HepG2 (cell line): ENCODE measurements around the gene ARL5A. TPM values are rescaled to one million over a fixed set of nuclear protein-coding genes. Genes with fewer than 3 reads are reported as not detected.

Source experiments
- ARID4A ChIP-seq: sonication (generic); formaldehyde crosslinking; IDR thresholded peaks from 2 replicates; pipeline ENCODE4 v1.5.0; 2020; ENCODE audit warnings: mild to moderate bottlenecking, missing genetic modification reagents, borderline replicate concordance
- BORCS8-MEF2B ChIP-seq: sonication (generic); formaldehyde crosslinking; IDR thresholded peaks from 2 replicates; pipeline ENCODE4 v1.8.0; 2022; ENCODE audit warnings: mild to moderate bottlenecking, missing genetic modification reagents
- MAF1 ChIP-seq: sonication (generic); formaldehyde crosslinking; IDR thresholded peaks from 2 replicates; pipeline ENCODE4 v1.5.0; 2020; ENCODE audit warnings: missing genetic modification reagents, borderline replicate concordance
- MEIS1 ChIP-seq: sonication (generic); formaldehyde crosslinking; IDR thresholded peaks from 2 replicates; pipeline ENCODE4 v1.9.0; 2021; ENCODE audit warnings: mild to moderate bottlenecking, missing genetic modification reagents, moderate library complexity, borderline replicate concordance
- NFKBIZ ChIP-seq: IDR thresholded peaks from 2 replicates; pipeline ENCODE4 v1.6.1; 2018; ENCODE audit warnings: missing genetic modification reagents, missing compliant biosample characterization
- POLR2AphosphoS2 ChIP-seq: IDR thresholded peaks from 2 replicates; pipeline ENCODE4 v1.6.1; 2011; ENCODE audit warnings: low read depth, low read length, improper control_type of control experiment
- POLR2AphosphoS5 ChIP-seq: IDR thresholded peaks from 2 replicates; pipeline ENCODE4 v1.6.1; 2012; ENCODE audit warnings: low read depth, low read length
- SATB2 ChIP-seq: sonication (generic); formaldehyde crosslinking; IDR thresholded peaks from 2 replicates; pipeline ENCODE4 v1.5.0; 2020; ENCODE audit warnings: missing genetic modification reagents
- TBX3 ChIP-seq: fragments of 450-650 bp; IDR thresholded peaks from 2 replicates; pipeline ENCODE4 v1.6.1; 2017; ENCODE audit warnings: antibody characterized with exemption, mild to moderate bottlenecking, inconsistent platforms, borderline replicate concordance
- ZKSCAN8 ChIP-seq: IDR thresholded peaks from 2 replicates; pipeline ENCODE4 v1.6.1; 2016; ENCODE audit warnings: borderline replicate concordance, missing genetic modification reagents, missing compliant biosample characterization
- ZMAT5 ChIP-seq: sonication (generic); formaldehyde crosslinking; IDR thresholded peaks from 2 replicates; pipeline ENCODE4 v1.5.0; 2020; ENCODE audit warnings: mild to moderate bottlenecking, low read depth, missing genetic modification reagents, borderline replicate concordance
- ZNF101 ChIP-seq: sonication (generic); formaldehyde crosslinking; IDR thresholded peaks from 2 replicates; pipeline ENCODE4 v1.4.0; 2020; ENCODE audit warnings: mild to moderate bottlenecking, low read depth, missing genetic modification reagents, borderline replicate concordance
- ZNF138 ChIP-seq: sonication (generic); formaldehyde crosslinking; IDR thresholded peaks from 2 replicates; pipeline ENCODE4 v1.5.0; 2020; ENCODE audit warnings: mild to moderate bottlenecking, low read depth, missing genetic modification reagents
- ZNF280B ChIP-seq: sonication (generic); formaldehyde crosslinking; IDR thresholded peaks from 2 replicates; pipeline ENCODE4 v1.5.0; 2020; ENCODE audit warnings: missing genetic modification reagents, mild to moderate bottlenecking, borderline replicate concordance
- ZNF282 ChIP-seq: fragments of 450-650 bp; IDR thresholded peaks from 2 replicates; pipeline ENCODE4 v1.6.1; 2018; ENCODE audit not compliant: partially characterized antibody
- ZNF501 ChIP-seq: sonication (generic); formaldehyde crosslinking; IDR thresholded peaks from 2 replicates; pipeline ENCODE4 v1.5.1; 2020; ENCODE audit warnings: mild to moderate bottlenecking, moderate library complexity, missing genetic modification reagents
- ZNF639 ChIP-seq: conservative IDR thresholded peaks from 2 replicates; pipeline ENCODE4 v1.6.1; 2018; ENCODE audit warnings: missing genetic modification reagents
- ZXDC ChIP-seq: sonication (generic); formaldehyde crosslinking; IDR thresholded peaks from 2 replicates; pipeline ENCODE4 v1.5.0; 2020; ENCODE audit warnings: mild to moderate bottlenecking, missing genetic modification reagents
- polyA plus RNA-seq, 8 experiments: library from polyadenylated mRNA; depleted of rRNA in 3 of 8; stranded (reverse) in 7 of 8; unstranded in 1 of 8; fragments of >200 nt; fragmentation: Illumina TruSeq in 4 of 8; extraction: Trizol in 4 of 8; gene quantifications; 2 replicates each; pipeline versions ENCODE4 v1.2.1 to v1.2.3, GENCODE V29; 2011 to 2016; ENCODE audit warnings: low read depth in 4 of 8, missing spikeins in 1 of 8, mixed read lengths in 1 of 8; ENCODE audit not compliant: insufficient read depth in 1 of 8
- total RNA-seq, 5 experiments: library from RNA; depleted of rRNA; stranded (reverse); fragments of >200 nt; fragmentation: Illumina TruSeq; extraction: Trizol; gene quantifications; 2 replicates each; pipeline ENCODE4 v1.2.3, GENCODE V29; 2016; ENCODE audit warnings: low read depth in 1 of 5

The ARL5A gene
- total and polyA plus RNA-seq, 2 of the 13 experiments (the other 11 are each of a cell fraction or from before 2014, with no cell fraction given) = 47.5 to 149 TPM

- TF ChIP-seq ZNF101 (CRISPR knock-in tag) = no peak
- peak; percentile 37; the same call in 1 of the 2 replicates for TF ChIP-seq ZKSCAN8 (CRISPR knock-in tag)
- no peak for TF ChIP-seq NFKBIZ
- TF ChIP-seq ZNF282 = no peak
- TF ChIP-seq ZXDC = no peak
- no peak for TF ChIP-seq SATB2
- peak; percentile 33; the same call in 1 of the 2 replicates for TF ChIP-seq ZNF501
- TF ChIP-seq ZNF639 = no peak
- no peak for TF ChIP-seq POLR2AphosphoS5
- TF ChIP-seq ZNF280B (CRISPR knock-in tag) = no peak
- no peak for TF ChIP-seq POLR2AphosphoS2
- no peak for TF ChIP-seq ZMAT5
- TF ChIP-seq ZNF138 (CRISPR knock-in tag) = no peak
- no peak for TF ChIP-seq MAF1 (CRISPR knock-in tag)
- no peak for TF ChIP-seq BORCS8-MEF2B (CRISPR knock-in tag)
- no peak for TF ChIP-seq TBX3
- no peak for TF ChIP-seq ARID4A (CRISPR knock-in tag)
- TF ChIP-seq MEIS1 (CRISPR knock-in tag) = peak; percentile 27; the same call in 1 of the 2 replicates
Measured at GRCh38 chr2:151842830-151843690, 14.8 kb upstream of the ARL5A start (continued).
